ENCODE results near the gene PLK2. TPM values are rescaled to one million over a fixed set of nuclear protein-coding genes. Genes with fewer than 3 reads are reported as not detected.

Gene PLK2
- total and polyA plus RNA-seq, 2 of the 8 experiments (the other 6 are each of a cell fraction or from before 2014, with no cell fraction given), result 5.8 to 20.6 TPM

GRCh38 chr5:58501778-58502417, 42.0 kb upstream of the PLK2 start (continued):
- TF ChIP-seq USF2 (IDR thresholded peaks at IDR 0.05; ENCODE audit: low read length) (no peak), CHD1 (IDR thresholded peaks at IDR 0.05; ENCODE audit: low read depth, low read length) (no peak), MAFK (IDR thresholded peaks at IDR 0.05; ENCODE audit: low read depth, low read length) (no peak), RAD21 (IDR thresholded peaks at IDR 0.05 in 1 of 2, conservative IDR thresholded peaks at IDR 0.05 in 1 of 2; ENCODE audit: low read depth in 2 of 2, low read length in 2 of 2) (peak; percentile 22 to 43; a peak in 2 of 4 replicates)
